ENCODE results near the gene MUC22.

The MUC22 gene

GRCh38 chr6:31033075-31033474 is 22.8 kb downstream of the MUC22 start:
- TF ChIP-seq EZH2phosphoT487 (IDR thresholded peaks at IDR 0.05; ENCODE audit: low read depth) (no peak), CTCF (IDR thresholded peaks at IDR 0.05; ENCODE audit: low read depth, low read length) (no peak)
- H2AFZ ChIP-seq (ENCODE audit: low read depth, low read length): no peak overlapping the region
- H3K36me3 ChIP-seq (replicated peaks; ENCODE audit: low read depth, low read length): no peaks in the 10 kb centered on the region
- H3K4me2 ChIP-seq (ENCODE audit: low read length): no peak overlapping the region
- no peaks in the 10 kb centered on the region for H3K79me2 ChIP-seq (ENCODE audit: low read length)
- H3K27ac ChIP-seq (ENCODE audit: low read length): no peak overlapping the region
- peaks cover 12% of the 10 kb centered on the region; the same call in 1 of the 2 replicates for H3K27me3 ChIP-seq (ENCODE audit: low read depth, low read length)
- no peaks in the 10 kb centered on the region for H4K20me1 ChIP-seq (ENCODE audit: insufficient read depth, low read length)
- no peaks in the 10 kb centered on the region for H3K9me3 ChIP-seq (ENCODE audit: insufficient read depth, low read length)
- no peak overlapping the region for H3K4me3 ChIP-seq (ENCODE audit: low read length)
- no peak overlapping the region for H3K9ac ChIP-seq (ENCODE audit: low read length)
- no peaks in the 10 kb centered on the region for H3K4me1 ChIP-seq (ENCODE audit: low read length)

GRCh38 chr6:31035862-31036497 is 25.7 kb downstream of the MUC22 start:
- H3K79me2 ChIP-seq (ENCODE audit: low read length): no peaks in the 10 kb centered on the region
- no peaks in the 10 kb centered on the region for H3K36me3 ChIP-seq (replicated peaks; ENCODE audit: low read depth, low read length)
- H4K20me1 ChIP-seq (ENCODE audit: insufficient read depth, low read length): no peaks in the 10 kb centered on the region
- H3K27ac ChIP-seq (ENCODE audit: low read length): no peak overlapping the region
- no peak overlapping the region for H2AFZ ChIP-seq (ENCODE audit: low read depth, low read length)
- no peaks in the 10 kb centered on the region for H3K9me3 ChIP-seq (ENCODE audit: insufficient read depth, low read length)
- H3K27me3 ChIP-seq (ENCODE audit: low read depth, low read length): peaks cover 20% of the 10 kb centered on the region; the same call in 1 of the 2 replicates
- no peak overlapping the region for H3K4me3 ChIP-seq (ENCODE audit: low read length)
- no peak overlapping the region for H3K4me2 ChIP-seq (ENCODE audit: low read length)
- TF ChIP-seq CTCF (IDR thresholded peaks at IDR 0.05; ENCODE audit: low read depth, low read length): no peak
- no peak for TF ChIP-seq EZH2phosphoT487 (IDR thresholded peaks at IDR 0.05; ENCODE audit: low read depth)
- H3K4me1 ChIP-seq (ENCODE audit: low read length): no peaks in the 10 kb centered on the region
- no peak overlapping the region for H3K9ac ChIP-seq (ENCODE audit: low read length)

GRCh38 chr6:31037169-31037568 is 26.9 kb downstream of the MUC22 start:
- H3K4me3 ChIP-seq (ENCODE audit: low read length): no peak overlapping the region
- H3K9me3 ChIP-seq (ENCODE audit: insufficient read depth, low read length): no peaks in the 10 kb centered on the region
- no peaks in the 10 kb centered on the region for H3K4me1 ChIP-seq (ENCODE audit: low read length)
- no peak for TF ChIP-seq EZH2phosphoT487 (IDR thresholded peaks at IDR 0.05; ENCODE audit: low read depth)
- no peak for TF ChIP-seq CTCF (IDR thresholded peaks at IDR 0.05; ENCODE audit: low read depth, low read length)
- H3K27me3 ChIP-seq (ENCODE audit: low read depth, low read length): peaks cover 24% of the 10 kb centered on the region; the same call in 1 of the 2 replicates
- H2AFZ ChIP-seq (ENCODE audit: low read depth, low read length): no peak overlapping the region
- no peaks in the 10 kb centered on the region for H3K36me3 ChIP-seq (replicated peaks; ENCODE audit: low read depth, low read length)
- H4K20me1 ChIP-seq (ENCODE audit: insufficient read depth, low read length): no peaks in the 10 kb centered on the region
- H3K4me2 ChIP-seq (ENCODE audit: low read length): no peak overlapping the region
- H3K27ac ChIP-seq (ENCODE audit: low read length): no peak overlapping the region
- no peak overlapping the region for H3K9ac ChIP-seq (ENCODE audit: low read length)
- H3K79me2 ChIP-seq (ENCODE audit: low read length): no peaks in the 10 kb centered on the region

- no peak overlapping the region for H3K9ac ChIP-seq (ENCODE audit: low read length)
- H3K4me3 ChIP-seq (ENCODE audit: low read length): no peak overlapping the region
- peaks cover 2% of the 10 kb centered on the region for H3K4me1 ChIP-seq (ENCODE audit: low read length)
- H4K20me1 ChIP-seq (ENCODE audit: insufficient read depth, low read length): no peaks in the 10 kb centered on the region
- no peaks in the 10 kb centered on the region for H3K36me3 ChIP-seq (replicated peaks; ENCODE audit: low read depth, low read length)
- peaks cover 24% of the 10 kb centered on the region; the same call in 1 of the 2 replicates for H3K27me3 ChIP-seq (ENCODE audit: low read depth, low read length)
- H3K9me3 ChIP-seq (ENCODE audit: insufficient read depth, low read length): no peaks in the 10 kb centered on the region
- no peak overlapping the region for H3K4me2 ChIP-seq (ENCODE audit: low read length)
- no peaks in the 10 kb centered on the region for H3K79me2 ChIP-seq (ENCODE audit: low read length)
- TF ChIP-seq CTCF (IDR thresholded peaks at IDR 0.05; ENCODE audit: low read depth, low read length) (no peak), EZH2phosphoT487 (IDR thresholded peaks at IDR 0.05; ENCODE audit: low read depth) (no peak)
- no peak overlapping the region for H3K27ac ChIP-seq (ENCODE audit: low read length)
- no peak overlapping the region for H2AFZ ChIP-seq (ENCODE audit: low read depth, low read length)
Measured at GRCh38 chr6:31037682-31038081, 27.4 kb downstream of the MUC22 start.

All from OCI-LY3 (cell line).